DMS114 treated with DMSO at 0.1 percent for 48 hours (cell line): ENCODE measurements around the gene FKBP2.

Source experiments
- DNase-seq: peaks from one replicate; lab custom pipeline; 2025; ENCODE audit not compliant: unreplicated experiment; lab: John Stamatoyannopoulos, UW

Gene FKBP2

GRCh38 chr11:64284048-64284961, 43.4 kb downstream of the FKBP2 start, which contains the start of gene BAD:
BAD (minus strand) TSS chr11:64284665; CDS start chr11:64284368, 297 bp downstream.
- peak; percentile 85 for DNase-seq

GRCh38 chr11:64284962-64285884, 44.3 kb downstream of the FKBP2 start, which contains the start of gene GPR137:
GPR137 (plus strand) TSS chr11:64285848; CDS start chr11:64286525, 677 bp downstream.
- peak; percentile 72 for DNase-seq

GRCh38 chr11:64285885-64286800, 45.2 kb downstream of the FKBP2 start:
- no peak for DNase-seq

GRCh38 chr11:64286801-64287159, 45.9 kb downstream of the FKBP2 start:
- DNase-seq = no peak

DNA sequence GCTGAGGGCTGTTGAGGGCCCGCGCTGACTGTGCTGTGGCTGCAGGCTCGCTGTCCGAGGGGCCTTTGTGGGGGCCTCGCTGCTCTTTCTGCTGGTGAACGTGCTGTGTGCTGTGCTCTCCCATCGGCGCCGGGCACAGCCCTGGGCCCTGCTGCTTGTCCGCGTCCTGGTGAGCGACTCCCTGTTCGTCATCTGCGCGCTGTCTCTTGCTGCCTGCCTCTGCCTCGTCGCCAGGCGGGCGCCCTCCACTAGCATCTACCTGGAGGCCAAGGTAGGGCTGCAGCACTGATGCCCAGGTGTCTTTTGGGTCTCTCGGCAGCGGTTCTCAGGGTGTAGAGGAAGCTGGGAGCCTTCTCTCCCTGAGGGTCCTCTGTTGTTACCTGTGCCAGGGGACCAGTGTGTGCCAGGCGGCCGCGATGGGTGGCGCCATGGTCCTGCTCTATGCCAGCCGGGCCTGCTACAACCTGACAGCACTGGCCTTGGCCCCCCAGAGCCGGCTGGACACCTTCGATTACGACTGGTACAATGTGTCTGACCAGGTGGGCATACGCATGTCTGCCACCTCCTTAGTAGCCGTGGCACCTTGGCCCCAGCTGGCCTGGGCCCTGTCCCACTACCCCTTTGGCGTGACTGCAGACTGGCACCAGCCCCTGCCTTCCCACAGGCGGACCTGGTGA, 46.9 kb downstream of the FKBP2 start:
- no peak for DNase-seq

GRCh38 chr11:64288353-64288750, 47.5 kb downstream of the FKBP2 start:
- DNase-seq = no peak

GRCh38 chr11:64289002-64289564, 48.2 kb downstream of the FKBP2 start:
- no peak for DNase-seq

- DNase-seq = no peak
Observed at GRCh38 chr11:64290352-64291261, 49.7 kb downstream of the FKBP2 start.

GRCh38 chr11:64291262-64291751, 50.4 kb downstream of the FKBP2 start, which contains the start of gene KCNK4:
KCNK4 (plus strand) TSS chr11:64291302; CDS start chr11:64293019, 1,717 bp downstream.
- no peak for DNase-seq

GRCh38 chr11:64291752-64292459, 51.0 kb downstream of the FKBP2 start:
- no peak for DNase-seq

DNA sequence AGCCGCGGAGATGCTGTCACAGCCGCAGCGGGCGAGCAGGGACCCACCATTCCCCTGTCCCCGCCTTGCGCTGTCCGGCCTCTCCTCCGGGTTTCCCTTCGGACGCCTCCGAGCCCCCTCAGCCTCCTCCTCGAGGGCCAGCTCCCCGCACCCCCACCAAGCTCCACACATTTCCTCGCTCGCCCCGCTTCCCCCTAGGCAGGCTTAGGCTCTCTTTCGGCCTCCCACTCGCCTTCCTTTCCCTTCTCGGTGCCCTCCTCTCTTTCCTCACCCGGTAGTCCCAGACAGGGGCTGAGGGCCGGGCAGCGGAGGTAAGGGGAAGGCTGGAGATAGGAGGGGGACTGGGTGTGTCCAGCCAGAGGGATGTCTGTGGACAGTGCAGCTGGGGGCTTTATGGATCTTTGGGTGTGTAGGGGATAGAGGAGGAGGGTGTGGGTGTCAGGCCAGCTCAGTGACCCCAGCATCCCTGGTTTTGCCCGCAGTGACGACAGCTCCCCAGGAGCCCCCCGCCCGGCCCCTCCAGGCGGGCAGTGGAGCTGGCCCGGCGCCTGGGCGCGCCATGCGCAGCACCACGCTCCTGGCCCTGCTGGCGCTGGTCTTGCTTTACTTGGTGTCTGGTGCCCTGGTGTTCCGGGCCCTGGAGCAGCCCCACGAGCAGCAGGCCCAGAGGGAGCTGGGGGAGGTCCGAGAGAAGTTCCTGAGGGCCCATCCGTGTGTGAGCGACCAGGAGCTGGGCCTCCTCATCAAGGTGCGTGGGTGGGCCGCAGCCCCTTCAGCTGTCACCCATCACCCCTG, 51.8 kb downstream of the FKBP2 start:
- no peak for DNase-seq
